B cell (primary cell): Measurements from ENCODE around the gene AGPAT1. TPM values are rescaled to one million over a fixed set of nuclear protein-coding genes. Genes with fewer than 3 reads are reported as not detected.

ENCODE experiments used
- ATAC-seq: fragments of 200-7000 bp; cut with Tn5 transposase; one replicate; pipeline ENCODE4 v1.10.0; 2021; ENCODE audit warnings: low read depth, mild to moderate bottlenecking, moderate number of reproducible peaks, moderate library complexity
- CTCF ChIA-PET: fragments of 350-600 bp; sonication (Branson Sonifier 250); formaldehyde crosslinking; loops from one replicate; lab custom pipeline; 2021; ENCODE audit warnings: antibody characterized with exemption, inconsistent platforms; lab: Charles Lee
- POLR2A ChIA-PET: fragments of 350-600 bp; sonication (Branson Sonifier 250); formaldehyde crosslinking; loops from one replicate; lab custom pipeline; 2021; ENCODE audit warnings: antibody characterized with exemption; lab: Charles Lee
- DNase-seq: peaks from one replicate; pipeline ENCODE4 v3.0.0; 2013
- H2AFZ ChIP-seq: 2 replicates; pipeline ENCODE4 v1.6.1; 2012; ENCODE audit warnings: mild to moderate bottlenecking, low read depth, low read length; ENCODE audit not compliant: insufficient read depth, poor library complexity, severe bottlenecking
- H3K27ac ChIP-seq, 2 donors: 1 replicate in 1 of 2; 2 replicates in 1 of 2; pipeline ENCODE4 v1.5.1; 2012 to 2013; ENCODE audit warnings: low read length in 2 of 2, mild to moderate bottlenecking in 2 of 2, moderate library complexity in 1 of 2
- H3K27me3 ChIP-seq, 4 experiments: fragments of 200-600 bp in 1 of 4; sonication (generic) in 1 of 4; replicated peaks in 1 of 4; 1 replicate in 2 of 4; 2 replicates in 2 of 4; pipeline versions ENCODE4 v1.6.1 to v1.7.0; 2013 to 2016; ENCODE audit warnings: low read length in 3 of 4, mild to moderate bottlenecking in 2 of 4, mixed read lengths in 1 of 4, moderate library complexity in 1 of 4; ENCODE audit not compliant: insufficient read depth in 4 of 4, control insufficient read depth in 3 of 4; ENCODE audit errors: control extremely low read depth in 1 of 4
- H3K36me3 ChIP-seq, 2 experiments: replicated peaks in 1 of 2; 1 replicate in 1 of 2; 2 replicates in 1 of 2; pipeline versions ENCODE4 v1.6.1 to v1.7.1; 2013; ENCODE audit warnings: low read length in 1 of 2; ENCODE audit not compliant: insufficient read depth in 2 of 2, control insufficient read depth in 1 of 2; ENCODE audit errors: control extremely low read depth in 1 of 2, extremely low read depth in 1 of 2
- H3K4me1 ChIP-seq, 2 donors: fragments of 200-600 bp in 1 of 2; sonication (generic) in 1 of 2; 1 replicate in 1 of 2; 2 replicates in 1 of 2; pipeline versions ENCODE4 v1.5.1 to v1.6.1; 2013 to 2017; ENCODE audit warnings: low read length in 2 of 2; ENCODE audit not compliant: control insufficient read depth in 2 of 2, insufficient read depth in 2 of 2
- H3K4me2 ChIP-seq: replicated peaks from 2 replicates; pipeline ENCODE3; 2012; ENCODE audit warnings: mild to moderate bottlenecking, low read depth, low read length; ENCODE audit not compliant: poor library complexity, severe bottlenecking
- H3K4me3 ChIP-seq, 5 experiments: fragments of 200-600 bp in 1 of 5; sonication (generic) in 1 of 5; 1 replicate in 3 of 5; 2 replicates in 2 of 5; pipeline versions ENCODE4 v1.5.1 to v1.7.0; 2011 to 2016; ENCODE audit warnings: low read length in 4 of 5, mild to moderate bottlenecking in 4 of 5, low read depth in 2 of 5, control low read depth in 1 of 5, moderate library complexity in 1 of 5; ENCODE audit not compliant: insufficient read depth in 1 of 5; ENCODE audit errors: control extremely low read depth in 1 of 5, extremely low read depth in 1 of 5
- H3K79me2 ChIP-seq: fragments of 200-600 bp; sonication (generic); one replicate; pipeline ENCODE4 v1.6.0; 2016; ENCODE audit warnings: low read length; ENCODE audit not compliant: control insufficient read depth, insufficient read depth
- H3K9ac ChIP-seq: fragments of 200-600 bp; sonication (generic); 2 replicates; pipeline ENCODE4 v1.6.1; 2017; ENCODE audit warnings: mild to moderate bottlenecking, low read length, moderate library complexity
- H3K9me3 ChIP-seq, 3 donors: one replicate each; pipeline versions ENCODE4 v1.6.1 to v1.7.1; 2013; ENCODE audit warnings: low read length in 2 of 3; ENCODE audit not compliant: control insufficient read depth in 2 of 3, insufficient read depth in 1 of 3; ENCODE audit errors: control extremely low read depth in 1 of 3
- H4K20me1 ChIP-seq: 2 replicates; pipeline ENCODE4 v1.6.0; 2012; ENCODE audit warnings: mild to moderate bottlenecking, low read length; ENCODE audit not compliant: insufficient read depth, control insufficient read depth, poor library complexity, severe bottlenecking
- H3K27ac Mint-ChIP-seq: one replicate; pipeline ENCODE4 v1.8.0; 2021; ENCODE audit warnings: mixed read lengths
- H3K27me3 Mint-ChIP-seq: one replicate; pipeline ENCODE4 v1.8.0; 2021; ENCODE audit warnings: mixed read lengths
- H3K4me1 Mint-ChIP-seq: one replicate; pipeline ENCODE4 v1.8.0; 2021; ENCODE audit warnings: mixed read lengths
- H3K4me3 Mint-ChIP-seq: one replicate; pipeline ENCODE4 v1.8.0; 2021; ENCODE audit warnings: mixed read lengths
- H3K9me3 Mint-ChIP-seq: one replicate; pipeline ENCODE4 v1.8.0; 2022; ENCODE audit warnings: mixed read lengths; ENCODE audit not compliant: insufficient read depth
- EZH2 ChIP-seq: IDR thresholded peaks from 2 replicates; pipeline ENCODE4 v1.6.1; 2012; ENCODE audit warnings: borderline replicate concordance, low read depth, mild to moderate bottlenecking, moderate library complexity, low read length; ENCODE audit not compliant: insufficient read depth, poor library complexity, severe bottlenecking
- WGBS: methylation state at CpG from one replicate; pipeline ENCODE4 v1.1.5; 2013; ENCODE audit warnings: missing lambda C conversion rate; ENCODE audit not compliant: insufficient coverage; 5-methylcytosine and 5-hydroxymethylcytosine counted together
- intact Hi-C: fragments of 100-400 bp; cut with micrococcal nuclease; formaldehyde crosslinking; loops from one replicate; pipeline ENCODE4 v1.10.0; 2022
- polyA plus RNA-seq: library from polyadenylated mRNA; depleted of rRNA; stranded (reverse); fragments of >200 nt; gene quantifications from 2 replicates; pipeline ENCODE4 v1.2.3, GENCODE V29; 2012
- total RNA-seq, 2 donors: library from RNA; stranded (reverse); fragments of 120-200 nt in 1 of 2; gene quantifications; 1 replicate in 1 of 2; 2 replicates in 1 of 2; pipeline versions ENCODE4 v1.2.3 to v1.2.4, GENCODE V29; 2013 to 2022
- TF ChIP-seq, protein P1 (sequence below): fragments of 200-600 bp; IDR thresholded peaks from one replicate; pipeline ENCODE4 v1.8.0; 2022; ENCODE audit warnings: antibody characterized with exemption, mild to moderate bottlenecking

AGPAT1 gene
- total and polyA plus RNA-seq, 2 donors (not counting 1 experiment from before 2014, with no cell fraction given), result 29.8 to 37.1 TPM

DNA sequence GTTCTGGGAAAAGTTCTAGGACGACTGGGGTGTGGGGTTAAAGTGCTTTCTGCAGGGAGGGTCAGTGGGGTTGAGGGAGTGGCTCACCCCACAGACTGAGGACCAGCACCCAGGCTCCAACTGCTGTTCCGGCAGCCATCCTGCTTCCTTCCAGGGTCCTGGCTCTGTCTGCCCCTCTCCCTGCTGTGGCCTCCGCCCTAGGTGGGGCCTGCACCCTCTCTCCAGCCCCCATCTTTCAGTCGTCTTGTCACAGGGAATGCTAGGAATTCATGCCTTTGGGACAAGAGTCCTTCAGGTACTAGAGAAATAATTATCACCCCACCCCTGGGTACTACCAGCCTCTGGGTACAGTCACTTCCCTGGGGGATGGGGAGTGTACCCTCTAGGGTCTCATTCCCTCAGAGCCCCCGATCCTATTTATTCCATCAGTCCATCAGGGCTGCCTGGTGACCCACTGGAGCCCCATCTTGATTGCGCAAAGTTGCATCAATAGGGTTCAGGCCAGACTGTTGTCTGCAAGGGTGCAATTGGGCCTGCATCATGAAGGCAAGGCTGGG is 8.3 kb upstream of the AGPAT1 start, which contains the start of gene AGER:
TSS of gene AGER (minus strand) at position 170 of the 557 bp plus-strand sequence. CDS start at position 139, 31 bp downstream.
- peaks cover 39% of the 10 kb centered on the region for H3K79me2 ChIP-seq
- Mint-ChIP-seq H3K9me3 (no peaks in the 10 kb centered on the region), H3K4me1 (peaks cover 51% of the 10 kb centered on the region), H3K27me3 (no peaks in the 10 kb centered on the region), H3K27ac (peak within 1 kb of the TSS; percentile 50), H3K4me3 (no peak within 1 kb of the TSS)
- no peaks in the 10 kb centered on the region for H3K9me3 ChIP-seq
- peaks cover 27 to 32% of the 10 kb centered on the region in 2 donors for H3K4me1 ChIP-seq
- peak; percentile 4 for DNase-seq
- no peak for ATAC-seq
- no peak within 1 kb of the TSS for H3K4me3 ChIP-seq
- H3K4me2 ChIP-seq, result no peak within 1 kb of the TSS
- H2AFZ ChIP-seq, result no peak within 1 kb of the TSS
- H3K36me3 ChIP-seq, result peaks cover 0 to 64% of the 10 kb centered on the region in 2 experiments
- intact Hi-C loops, result no loop called here
- 86% methylated on average over 4 of the region's 6 CpGs for WGBS
- ChIA-PET POLR2A (no interaction called here), CTCF (no interaction called here)
- H3K27me3 ChIP-seq, result no peaks in the 10 kb centered on the region
- no peak within 1 kb of the TSS for H3K27ac ChIP-seq
- no peak within 1 kb of the TSS for H3K9ac ChIP-seq
- TF ChIP-seq EZH2, result no peak
- TF ChIP-seq, protein P1, sequence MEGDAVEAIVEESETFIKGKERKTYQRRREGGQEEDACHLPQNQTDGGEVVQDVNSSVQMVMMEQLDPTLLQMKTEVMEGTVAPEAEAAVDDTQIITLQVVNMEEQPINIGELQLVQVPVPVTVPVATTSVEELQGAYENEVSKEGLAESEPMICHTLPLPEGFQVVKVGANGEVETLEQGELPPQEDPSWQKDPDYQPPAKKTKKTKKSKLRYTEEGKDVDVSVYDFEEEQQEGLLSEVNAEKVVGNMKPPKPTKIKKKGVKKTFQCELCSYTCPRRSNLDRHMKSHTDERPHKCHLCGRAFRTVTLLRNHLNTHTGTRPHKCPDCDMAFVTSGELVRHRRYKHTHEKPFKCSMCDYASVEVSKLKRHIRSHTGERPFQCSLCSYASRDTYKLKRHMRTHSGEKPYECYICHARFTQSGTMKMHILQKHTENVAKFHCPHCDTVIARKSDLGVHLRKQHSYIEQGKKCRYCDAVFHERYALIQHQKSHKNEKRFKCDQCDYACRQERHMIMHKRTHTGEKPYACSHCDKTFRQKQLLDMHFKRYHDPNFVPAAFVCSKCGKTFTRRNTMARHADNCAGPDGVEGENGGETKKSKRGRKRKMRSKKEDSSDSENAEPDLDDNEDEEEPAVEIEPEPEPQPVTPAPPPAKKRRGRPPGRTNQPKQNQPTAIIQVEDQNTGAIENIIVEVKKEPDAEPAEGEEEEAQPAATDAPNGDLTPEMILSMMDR, result no peak
- no peaks in the 10 kb centered on the region for H4K20me1 ChIP-seq

DNA sequence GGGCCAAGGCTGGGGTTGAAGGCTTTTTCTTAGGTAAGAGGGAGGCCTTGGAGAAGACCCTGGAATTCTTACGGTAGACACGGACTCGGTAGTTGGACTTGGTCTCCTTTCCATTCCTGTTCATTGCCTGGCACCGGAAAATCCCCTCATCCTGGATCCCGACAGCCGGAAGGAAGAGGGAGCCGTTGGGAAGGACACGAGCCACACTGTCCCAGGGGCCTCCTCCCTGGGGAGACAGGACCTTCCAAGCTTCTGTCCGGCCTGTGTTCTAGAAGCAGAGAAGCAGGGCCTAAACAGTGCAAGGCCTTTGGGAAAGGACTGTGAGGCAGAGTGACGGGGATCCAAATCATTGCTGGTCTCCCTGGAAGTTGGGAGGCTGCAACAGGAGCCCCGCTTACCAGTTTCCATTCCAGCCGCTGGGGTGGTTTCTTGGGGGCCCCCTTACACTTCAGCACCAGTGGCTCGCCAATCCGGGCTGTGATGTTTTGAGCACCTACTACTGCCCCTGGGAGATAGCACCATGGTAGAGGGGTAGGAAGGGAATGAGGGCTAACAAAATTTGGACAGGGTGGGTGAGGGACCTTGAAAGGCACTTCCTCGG is 7.7 kb upstream of the AGPAT1 start:
- peaks cover 0 to 64% of the 10 kb centered on the region in 2 experiments for H3K36me3 ChIP-seq
- H2AFZ ChIP-seq, result no peak overlapping the region
- ATAC-seq, result no peak
- H3K4me3 ChIP-seq, result no peak overlapping the region
- H4K20me1 ChIP-seq, result no peaks in the 10 kb centered on the region
- no peak overlapping the region for H3K9ac ChIP-seq
- peaks cover 51% of the 10 kb centered on the region for H3K4me1 Mint-ChIP-seq
- no peak overlapping the region for H3K27ac Mint-ChIP-seq
- H3K27ac ChIP-seq, result no peak overlapping the region
- H3K27me3 Mint-ChIP-seq, result no peaks in the 10 kb centered on the region
- peak; percentile 12 for DNase-seq
- H3K79me2 ChIP-seq, result peaks cover 39% of the 10 kb centered on the region
- 95% methylated on average over 15 of the region's 15 CpGs for WGBS
- peaks cover 27 to 32% of the 10 kb centered on the region in 2 donors for H3K4me1 ChIP-seq
- H3K27me3 ChIP-seq, result no peaks in the 10 kb centered on the region
- intact Hi-C loops, result no loop called here
- no peak for TF ChIP-seq EZH2
- TF ChIP-seq, protein P1, result no peak
- H3K4me2 ChIP-seq, result no peak overlapping the region
- H3K9me3 Mint-ChIP-seq, result no peaks in the 10 kb centered on the region
- no peaks in the 10 kb centered on the region for H3K9me3 ChIP-seq
- POLR2A ChIA-PET, result no interaction called here
- CTCF ChIA-PET, result no interaction called here
- H3K4me3 Mint-ChIP-seq, result no peak overlapping the region
